ENCODE results near the gene C13orf42.
A peak's percentile ranks its signal among the peaks of the same experiment; 100 is the strongest.
"Not testable (repeated sequence)": the region's sequence is repeated elsewhere in the genome, so short reads cannot be mapped to it uniquely, and the experiment has no call there.

- TF ChIP-seq CTCF (IDR thresholded peaks at IDR 0.05) = peak in 3 of 6 experiments; percentile 8 to 22 (median 17)
- TF ChIP-seq POLR2A, POLR2AphosphoS5, EP300 (IDR thresholded peaks at IDR 0.05): not testable (repeated sequence)
These were observed 9.8 kb upstream of the C13orf42 start for GRCh38 chr13:51120873-51121272.
